Liver (tissue), 3 donors: ENCODE data around the gene VN1R4.
"Not testable (repeated sequence)": the region's sequence is repeated elsewhere in the genome, so short reads cannot be mapped to it uniquely, and the experiment has no call there.

Source experiments
- EGR1 ChIP-seq, 2 donors: IDR thresholded peaks; 2 replicates each; pipeline ENCODE4 v1.6.1; 2016 to 2018; ENCODE audit warnings: antibody characterized with exemption in 2 of 2, low read depth in 2 of 2
- FOXA1 ChIP-seq: IDR thresholded peaks from 2 replicates; pipeline ENCODE4 v1.6.1; 2016; ENCODE audit warnings: antibody characterized with exemption
- GABPA ChIP-seq, 2 donors: IDR thresholded peaks in 1 of 2; conservative IDR thresholded peaks in 1 of 2; 2 replicates each; pipeline ENCODE4 v1.6.1; 2016; ENCODE audit warnings: antibody characterized with exemption in 2 of 2, mild to moderate bottlenecking in 1 of 2, moderate library complexity in 1 of 2
- SP1 ChIP-seq: IDR thresholded peaks from 2 replicates; pipeline ENCODE4 v1.6.1; 2018; ENCODE audit warnings: antibody characterized with exemption, mild to moderate bottlenecking
- TAF1 ChIP-seq: conservative IDR thresholded peaks from 2 replicates; pipeline ENCODE4 v1.6.1; 2016; ENCODE audit warnings: antibody characterized with exemption, mild to moderate bottlenecking
- YY1 ChIP-seq: IDR thresholded peaks from 2 replicates; pipeline ENCODE4 v1.6.1; 2016; ENCODE audit warnings: antibody characterized with exemption, mild to moderate bottlenecking
- ZBTB33 ChIP-seq: IDR thresholded peaks from 2 replicates; pipeline ENCODE4 v1.6.1; 2016; ENCODE audit warnings: antibody characterized with exemption
- TF ChIP-seq, protein P1 (sequence below): fragments of 150-350 bp; IDR thresholded peaks from 2 replicates; pipeline ENCODE4 v1.5.1; 2017; ENCODE audit warnings: improper control_type of control experiment, low read depth, low read length; ENCODE audit not compliant: missing input control
- TF ChIP-seq, protein P2 (sequence below): IDR thresholded peaks from 2 replicates; pipeline ENCODE4 v1.6.1; 2016; ENCODE audit warnings: antibody characterized with exemption
- TF ChIP-seq, protein P3 (sequence below): IDR thresholded peaks from 2 replicates; pipeline ENCODE4 v1.6.1; 2016; ENCODE audit warnings: antibody characterized with exemption
- donor health status: healthy.
- donor health status: healthy.

- TF ChIP-seq, protein P1, sequence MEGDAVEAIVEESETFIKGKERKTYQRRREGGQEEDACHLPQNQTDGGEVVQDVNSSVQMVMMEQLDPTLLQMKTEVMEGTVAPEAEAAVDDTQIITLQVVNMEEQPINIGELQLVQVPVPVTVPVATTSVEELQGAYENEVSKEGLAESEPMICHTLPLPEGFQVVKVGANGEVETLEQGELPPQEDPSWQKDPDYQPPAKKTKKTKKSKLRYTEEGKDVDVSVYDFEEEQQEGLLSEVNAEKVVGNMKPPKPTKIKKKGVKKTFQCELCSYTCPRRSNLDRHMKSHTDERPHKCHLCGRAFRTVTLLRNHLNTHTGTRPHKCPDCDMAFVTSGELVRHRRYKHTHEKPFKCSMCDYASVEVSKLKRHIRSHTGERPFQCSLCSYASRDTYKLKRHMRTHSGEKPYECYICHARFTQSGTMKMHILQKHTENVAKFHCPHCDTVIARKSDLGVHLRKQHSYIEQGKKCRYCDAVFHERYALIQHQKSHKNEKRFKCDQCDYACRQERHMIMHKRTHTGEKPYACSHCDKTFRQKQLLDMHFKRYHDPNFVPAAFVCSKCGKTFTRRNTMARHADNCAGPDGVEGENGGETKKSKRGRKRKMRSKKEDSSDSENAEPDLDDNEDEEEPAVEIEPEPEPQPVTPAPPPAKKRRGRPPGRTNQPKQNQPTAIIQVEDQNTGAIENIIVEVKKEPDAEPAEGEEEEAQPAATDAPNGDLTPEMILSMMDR, result not testable (repeated sequence)
- TF ChIP-seq FOXA1; ZBTB33; TAF1; EGR1 (IDR thresholded peaks at IDR 0.05; ENCODE audit: low read depth in 2 of 2); GABPA (IDR thresholded peaks at IDR 0.05 in 1 of 2, conservative IDR thresholded peaks at IDR 0.05 in 1 of 2); SP1; YY1: not testable (repeated sequence)
- TF ChIP-seq, protein P2, sequence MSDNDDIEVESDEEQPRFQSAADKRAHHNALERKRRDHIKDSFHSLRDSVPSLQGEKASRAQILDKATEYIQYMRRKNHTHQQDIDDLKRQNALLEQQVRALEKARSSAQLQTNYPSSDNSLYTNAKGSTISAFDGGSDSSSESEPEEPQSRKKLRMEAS, result not testable (repeated sequence)
- TF ChIP-seq, protein P3, sequence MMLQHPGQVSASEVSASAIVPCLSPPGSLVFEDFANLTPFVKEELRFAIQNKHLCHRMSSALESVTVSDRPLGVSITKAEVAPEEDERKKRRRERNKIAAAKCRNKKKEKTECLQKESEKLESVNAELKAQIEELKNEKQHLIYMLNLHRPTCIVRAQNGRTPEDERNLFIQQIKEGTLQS, result not testable (repeated sequence)
Measured at GRCh38 chr19:53257715-53258342, 9.7 kb downstream of the VN1R4 start, which contains the start of gene VN1R2.
